Coronary artery (tissue), 2 donors: ENCODE results near the gene SELENOF.
A peak's percentile ranks its signal among the peaks of the same experiment; 100 is the strongest.

Source experiments
- DNase-seq: peaks from one replicate; pipeline ENCODE4 v3.0.0-alpha.2; 2017; ENCODE audit warnings: low spot score
- H3K27ac ChIP-seq, 2 donors: fragments of 200-600 bp; sonication (generic); one replicate each; pipeline ENCODE4 v1.5.1; 2016 to 2019
- H3K4me3 ChIP-seq: fragments of 200-600 bp; sonication (generic); 2 replicates; pipeline ENCODE4 v1.5.1; 2016; ENCODE audit warnings: mild to moderate bottlenecking, moderate library complexity
- CTCF ChIP-seq: fragments of 200-600 bp; sonication (generic); IDR thresholded peaks from one replicate; pipeline ENCODE4 v1.5.1; 2019; ENCODE audit warnings: antibody characterized with exemption

Gene SELENOF

GRCh38 chr1:86922445-86922844 lies 8.5 kb upstream of the SELENOF start:
- TF ChIP-seq CTCF: no peak
- no peak for DNase-seq
- Histone ChIP-seq H3K27ac (no peak overlapping the region), H3K4me3 (no peak overlapping the region)

- no peak overlapping the region for H3K4me3 ChIP-seq
- TF ChIP-seq CTCF: no peak
- H3K27ac ChIP-seq: no peak overlapping the region
- DNase-seq: no peak
Measured at GRCh38 chr1:86916752-86917151, 2.8 kb upstream of the SELENOF start.

GRCh38 chr1:86915737-86916235 lies 1.9 kb upstream of the SELENOF start:
- H3K27ac ChIP-seq: peak overlapping the region; percentile 87 to 92
- no peak for DNase-seq
- no peak for TF ChIP-seq CTCF
- H3K4me3 ChIP-seq: peak overlapping the region; percentile 88

GRCh38 chr1:86914998-86915736 lies 1.2 kb upstream of the SELENOF start:
- H3K4me3 ChIP-seq: peak overlapping the region; percentile 88
- H3K27ac ChIP-seq: peak overlapping the region; percentile 87 to 92
- TF ChIP-seq CTCF: no peak
- peak; percentile 78 for DNase-seq

- DNase-seq: no peak
- Histone ChIP-seq H3K27ac (peak within 1 kb of the TSS; percentile 87 to 92), H3K4me3 (peak within 1 kb of the TSS; percentile 88)
- no peak for TF ChIP-seq CTCF
Measured at GRCh38 chr1:86914601-86914997, 673 bp upstream of the SELENOF start, which contains the start of gene HS2ST1. Gene HS2ST1, plus strand, starts transcription at chr1:86914635.

- H3K4me3 ChIP-seq: peak overlapping the region; percentile 84
- no peak for DNase-seq
- no peak for TF ChIP-seq CTCF
Measured at GRCh38 chr1:86913399-86913895, 479 bp downstream of the SELENOF start.

More at GRCh38 chr1:86913399-86913895, 479 bp downstream of the SELENOF start:
- peak overlapping the region; percentile 86 to 87 for H3K27ac ChIP-seq
